Right cardiac atrium (tissue), 5 donors: Measurements from ENCODE around the gene FRG2B. TPM values are rescaled to one million over a fixed set of nuclear protein-coding genes. Genes with fewer than 3 reads are reported as not detected.
"Not testable (repeated sequence)": the region's sequence is repeated elsewhere in the genome, so short reads cannot be mapped to it uniquely, and the experiment has no call there.

Experiments used
- ATAC-seq, 2 donors: fragments of 200-7000 bp; cut with Tn5 transposase; one replicate each; pipeline versions ENCODE4 v1.8.0 to v1.9.1; 2020; ENCODE audit warnings: moderate library complexity in 2 of 2, mild to moderate bottlenecking in 1 of 2
- DNase-seq, 3 donors: peaks; one replicate each; pipeline ENCODE4 v3.0.0-alpha.2; 2020
- H3K27ac ChIP-seq: one replicate; pipeline ENCODE4 v1.5.1; 2013; ENCODE audit warnings: mild to moderate bottlenecking, low read length, control low read depth, moderate library complexity
- H3K27me3 ChIP-seq: one replicate; pipeline ENCODE4 v1.6.1; 2013; ENCODE audit not compliant: control insufficient read depth, insufficient read depth
- H3K4me1 ChIP-seq: one replicate; pipeline ENCODE4 v1.6.1; 2013; ENCODE audit warnings: low read length; ENCODE audit not compliant: control insufficient read depth, insufficient read depth
- H3K4me3 ChIP-seq: one replicate; pipeline ENCODE4 v1.5.1; 2013; ENCODE audit warnings: low read length, control low read depth
- H3K9me3 ChIP-seq: one replicate; pipeline ENCODE4 v1.6.1; 2013; ENCODE audit warnings: low read length; ENCODE audit not compliant: control insufficient read depth
- WGBS: extraction: QIAGEN DNeasy Blood & Tissue Kit; methylation state at CpG from one replicate; pipeline ENCODE4 v1.1.7; 2013; 5-methylcytosine and 5-hydroxymethylcytosine counted together
- intact Hi-C, 4 donors: fragments of 100-400 bp; cut with DNase I; formaldehyde crosslinking; loops; one replicate each; pipeline versions ENCODE4 v1.11.0 to v1.14.0; 2022 to 2023
- long read RNA-seq, 4 donors: library from polyadenylated mRNA; unstranded; transcript quantifications; one replicate each; pipeline ENCODE4 v2.0.0, GENCODE V29; 2020 to 2021
- polyA plus RNA-seq: library from polyadenylated mRNA; stranded (reverse); fragments of 200-250 nt; gene quantifications from one replicate; pipeline ENCODE4 v1.2.3, GENCODE V29; 2013
- total RNA-seq, 4 donors: library from RNA; stranded (reverse); fragmentation: NEBNext Ultra II Directional; extraction: Animal tissue kit (Norgen Biotek cat#: 25700); gene quantifications; one replicate each; pipeline ENCODE4 v1.2.1, GENCODE V29; 2021
- donor health status: healthy with polysubstance abuse.
- donor health status: DM: no; HTN: yes; CAD: no.
- donor health status: DM: no; HTN: no; CAD: no.
- donor health status: DM: no; HTN: yes; CAD: no; lungs with severe emphysema.
- donor health status: DM: yes; HTN: yes; CAD: no.

The FRG2B gene
- not detected for total RNA-seq
- polyA plus RNA-seq: not detected
- long read RNA-seq, donor 1: 0 reads
- long read RNA-seq, donor 2: 0 reads
- long read RNA-seq, donor 3: 0 reads
- long read RNA-seq, donor 4: 0 reads

DNA sequence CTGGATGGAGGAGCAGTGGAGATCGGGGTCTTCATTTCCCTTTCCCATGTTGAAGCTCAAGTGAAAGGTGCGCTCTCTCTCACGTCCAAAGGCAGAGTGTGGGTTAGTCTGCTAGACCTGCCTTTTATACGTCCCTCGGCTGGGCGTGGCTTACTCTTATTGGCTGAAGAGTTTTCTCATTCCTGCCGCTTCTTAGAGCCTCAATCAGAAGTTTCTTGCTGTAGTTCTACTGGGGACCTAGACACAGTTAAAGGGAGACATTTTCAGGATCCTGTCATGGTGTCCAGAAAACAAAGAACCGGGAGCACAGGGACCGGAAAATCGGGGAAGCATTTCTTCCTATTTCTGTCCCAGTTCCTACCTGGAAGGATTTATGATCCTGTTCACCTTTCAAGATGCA, at the start of gene FRG2B:
Gene FRG2B (minus strand): TSS at position 101 of the 400 bp plus-strand sequence. CDS start 53 bp downstream, at position 48.
- H3K27ac ChIP-seq, intact Hi-C loops, H3K27me3 ChIP-seq, H3K9me3 ChIP-seq, H3K4me3 ChIP-seq, DNase-seq, ATAC-seq, H3K4me1 ChIP-seq: not testable (repeated sequence)
- WGBS: 39% methylated on average over 3 of the region's 10 CpGs

GRCh38 chr10:133667446-133667845, 40.9 kb upstream of the FRG2B start:
- H3K9me3 ChIP-seq, H3K27me3 ChIP-seq, intact Hi-C loops, H3K4me3 ChIP-seq, H3K4me1 ChIP-seq, H3K27ac ChIP-seq, DNase-seq: not testable (repeated sequence)
- no CpG with 5 or more reads among the region's 40 CpGs for whole genome bisulfite sequencing
- ATAC-seq: peak; percentile 67 to 83

- 33% methylated on average over 4 of the region's 4 CpGs for WGBS
- ATAC-seq, H3K27me3 ChIP-seq, H3K9me3 ChIP-seq, H3K27ac ChIP-seq, H3K4me1 ChIP-seq, H3K4me3 ChIP-seq, DNase-seq, intact Hi-C loops: not testable (repeated sequence)
These were observed 37.1 kb upstream of the FRG2B start for GRCh38 chr10:133663544-133664160.

- H3K27me3 ChIP-seq, DNase-seq, H3K4me1 ChIP-seq, ATAC-seq, H3K4me3 ChIP-seq, H3K9me3 ChIP-seq, intact Hi-C loops, H3K27ac ChIP-seq: not testable (repeated sequence)
- 78% methylated on average over 2 of the region's 2 CpGs for WGBS
These were observed 34.5 kb upstream of the FRG2B start for GRCh38 chr10:133661122-133661521.

- intact Hi-C loops, H3K27me3 ChIP-seq, ATAC-seq, H3K27ac ChIP-seq, H3K4me3 ChIP-seq, H3K4me1 ChIP-seq, H3K9me3 ChIP-seq: not testable (repeated sequence)
- 51% methylated on average over 6 of the region's 6 CpGs for WGBS
- peak in 2 of 3 donors; percentile 9 to 24 for DNase-seq
These were observed 33.9 kb upstream of the FRG2B start for GRCh38 chr10:133660516-133660915.

DNA sequence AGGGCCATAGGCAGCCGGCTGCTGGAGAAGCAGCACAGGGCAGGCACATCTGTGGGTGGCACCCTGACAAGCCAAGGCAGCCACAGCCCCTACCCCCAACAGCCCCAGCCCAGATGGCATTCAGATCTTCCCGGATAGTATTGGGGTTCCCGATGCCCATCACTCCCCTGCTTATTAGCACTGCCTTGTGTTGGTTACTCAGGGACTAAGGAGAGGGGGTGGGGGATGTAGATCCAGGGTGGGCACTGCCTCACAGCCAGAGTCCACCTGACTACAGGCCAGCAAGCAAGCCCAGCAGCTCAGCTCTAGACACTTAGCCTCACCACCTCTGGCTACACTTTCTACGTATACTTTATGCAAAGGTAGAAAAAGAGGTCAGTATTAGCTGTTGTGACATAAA, 30.7 kb upstream of the FRG2B start:
- H3K27ac ChIP-seq, ATAC-seq, H3K4me1 ChIP-seq, H3K9me3 ChIP-seq, H3K4me3 ChIP-seq, DNase-seq, intact Hi-C loops, H3K27me3 ChIP-seq: not testable (repeated sequence)
- WGBS: 70% methylated on average over 3 of the region's 4 CpGs

GRCh38 chr10:133648872-133649455, 22.4 kb upstream of the FRG2B start:
- H3K27me3 ChIP-seq, H3K9me3 ChIP-seq, H3K4me3 ChIP-seq, intact Hi-C loops, H3K4me1 ChIP-seq, H3K27ac ChIP-seq, ATAC-seq: not testable (repeated sequence)
- peak; percentile 27 to 58 (median 57) for DNase-seq
- WGBS: 23% methylated on average over 5 of the region's 22 CpGs

DNA sequence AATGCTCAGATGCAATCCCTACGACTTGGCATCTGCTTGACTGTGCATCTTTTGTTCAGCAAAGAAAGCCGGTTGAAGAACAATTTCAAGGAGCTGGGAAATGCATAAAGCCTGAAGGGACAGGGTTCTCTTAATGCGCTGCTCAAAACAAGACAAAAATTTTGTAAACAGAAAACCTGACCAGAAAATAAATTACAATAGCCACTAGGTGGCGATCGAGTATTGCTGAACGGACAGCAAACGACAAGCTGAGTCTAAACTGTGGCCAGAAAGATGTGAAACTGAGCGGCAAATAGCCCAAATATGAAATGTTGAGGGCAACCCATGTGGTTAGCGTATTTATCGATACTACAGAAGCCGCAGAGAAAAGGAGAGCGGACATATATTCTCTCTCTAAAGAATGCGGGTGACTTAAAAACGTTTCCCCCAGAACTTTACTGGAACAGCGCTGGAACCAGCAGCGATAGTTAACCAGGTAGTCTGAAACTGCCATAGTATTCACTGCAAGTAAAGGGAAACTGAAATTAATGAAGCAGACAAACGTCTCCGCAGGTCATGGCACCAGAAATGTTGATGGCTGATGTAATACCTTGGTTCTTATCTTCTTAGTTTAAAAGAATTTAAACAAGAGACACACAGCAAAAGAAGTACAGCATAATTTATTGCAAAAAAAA, 20.6 kb upstream of the FRG2B start:
- H3K27ac ChIP-seq, H3K9me3 ChIP-seq, H3K4me1 ChIP-seq, intact Hi-C loops, H3K4me3 ChIP-seq, ATAC-seq, H3K27me3 ChIP-seq, DNase-seq: not testable (repeated sequence)
- WGBS: 8% methylated on average over 12 of the region's 18 CpGs

GRCh38 chr10:133637846-133638235, 11.2 kb upstream of the FRG2B start:
- 10% methylated on average over 17 of the region's 30 CpGs for WGBS
- not testable (repeated sequence) for H3K4me3 ChIP-seq

GRCh38 chr10:133637202-133637845, 10.7 kb upstream of the FRG2B start:
- WGBS: 7% methylated on average over 6 of the region's 35 CpGs
- intact Hi-C loops, H3K27me3 ChIP-seq, ATAC-seq, H3K27ac ChIP-seq, H3K4me3 ChIP-seq, H3K4me1 ChIP-seq, H3K9me3 ChIP-seq, DNase-seq: not testable (repeated sequence)

More at GRCh38 chr10:133637846-133638235, 11.2 kb upstream of the FRG2B start:
- H3K9me3 ChIP-seq, ATAC-seq, DNase-seq, H3K27me3 ChIP-seq, H3K27ac ChIP-seq, H3K4me1 ChIP-seq, intact Hi-C loops: not testable (repeated sequence)
